COLO829 (cell line): Measurements from ENCODE around the gene TPX2.

Source experiments
- DNase-seq: peaks from one replicate; pipeline ENCODE4 v3.0.0; 2012; ENCODE audit warnings: low spot score

The TPX2 gene

GRCh38 chr20:31705598-31706597 is 33.2 kb upstream of the TPX2 start:
- no peak for DNase-seq

GRCh38 chr20:31706607-31707257 is 32.4 kb upstream of the TPX2 start:
- DNase-seq: no peak

- no peak for DNase-seq
These were observed 31.9 kb upstream of the TPX2 start for GRCh38 chr20:31707258-31707615.

GRCh38 chr20:31707994-31708735 is 30.9 kb upstream of the TPX2 start:
- DNase-seq: no peak

- no peak for DNase-seq
These were observed 30.2 kb upstream of the TPX2 start for GRCh38 chr20:31708736-31709534.

- no peak for DNase-seq
These were observed 29.2 kb upstream of the TPX2 start for GRCh38 chr20:31709939-31710338.

GRCh38 chr20:31710423-31711108 is 28.5 kb upstream of the TPX2 start:
- no peak for DNase-seq

- no peak for DNase-seq
These were observed 27.6 kb upstream of the TPX2 start for GRCh38 chr20:31711179-31712111.

- no peak for DNase-seq
These were observed 27.0 kb upstream of the TPX2 start for GRCh38 chr20:31712112-31712553.

GRCh38 chr20:31712564-31713311 is 26.4 kb upstream of the TPX2 start:
- peak; percentile 96 for DNase-seq

GRCh38 chr20:31713312-31714273 is 25.5 kb upstream of the TPX2 start:
- DNase-seq: peak; percentile 89

GRCh38 chr20:31715766-31716165 is 23.3 kb upstream of the TPX2 start:
- DNase-seq: no peak

- no peak for DNase-seq
These were observed 22.7 kb upstream of the TPX2 start for GRCh38 chr20:31716351-31716750.

- no peak for DNase-seq
These were observed 22.1 kb upstream of the TPX2 start for GRCh38 chr20:31716818-31717477.

- no peak for DNase-seq
These were observed 21.4 kb upstream of the TPX2 start for GRCh38 chr20:31717478-31718201.

GRCh38 chr20:31718952-31719643 is 20.0 kb upstream of the TPX2 start:
- no peak for DNase-seq
